ENCODE data around the gene MBNL3. TPM values are rescaled to one million over a fixed set of nuclear protein-coding genes. Genes with fewer than 3 reads are reported as not detected.

MBNL3 gene
- total and polyA plus RNA-seq, 2 donors (not counting 3 experiments of a cell fraction or from before 2014, with no cell fraction given) = 1.8 to 5.6 TPM

GRCh38 chrX:132393485-132393884 is 95.4 kb downstream of the MBNL3 start:
- BruUV-seq (replicated peaks) = no TSS peak
- dilution Hi-C loops (cut with MboI; ENCODE audit: extremely low pct_ligation_motif_present, low sequenced_read_pairs) = no loop called here
- intact Hi-C loops (cut with micrococcal nuclease) = no loop called here
- Histone ChIP-seq H2AFZ (ENCODE audit: low read depth, low read length) (no peak overlapping the region), H3K27ac (ENCODE audit: insufficient read depth, low read depth, low read length) (no peak overlapping the region), H3K9me1 (replicated peaks; ENCODE audit: control insufficient read depth, extremely low read depth, insufficient read depth, low read length) (no peaks in the 10 kb centered on the region), H3K4me2 (ENCODE audit: insufficient read depth, low read length) (no peak overlapping the region), H3K4me1 (ENCODE audit: control insufficient read depth, extremely low read depth, insufficient read depth, low read length) (no peaks in the 10 kb centered on the region), H3K27me3 (ENCODE audit: control insufficient read depth in 2 of 2, insufficient read depth in 2 of 2, low read length in 2 of 2) (no peaks in the 10 kb centered on the region), H4K20me1 (replicated peaks; ENCODE audit: control insufficient read depth, extremely low read depth, insufficient read depth, low read length) (no peaks in the 10 kb centered on the region), H3K9ac (replicated peaks; ENCODE audit: extremely low read depth, insufficient read depth, low read length) (no peak overlapping the region), H3K4me3 (replicated peaks in 1 of 3; ENCODE audit: insufficient read depth in 1 of 3, low read depth in 1 of 3, low read length in 3 of 3) (no peak overlapping the region), H3K9me3 (replicated peaks; ENCODE audit: control insufficient read depth, insufficient read depth, low read length) (no peaks in the 10 kb centered on the region), H3K79me2 (ENCODE audit: control insufficient read depth, insufficient read depth, low read length) (no peaks in the 10 kb centered on the region), H3K36me3 (ENCODE audit: control insufficient read depth in 2 of 2, extremely low read depth in 1 of 2, insufficient read depth in 2 of 2, low read length in 2 of 2) (no peaks in the 10 kb centered on the region)
- no peak for TF ChIP-seq POLR2A (IDR thresholded peaks at IDR 0.05; ENCODE audit: low read depth, low read length)
- TF ChIP-seq GATA2 (IDR thresholded peaks at IDR 0.05; ENCODE audit: insufficient read depth, insufficient read length, low read depth, low read length) = no peak
- TF ChIP-seq POLR2AphosphoS5 (IDR thresholded peaks at IDR 0.05; ENCODE audit: insufficient read depth, low read depth, low read length) = no peak
- FAIRE-seq = no peak
- no peak for DNase-seq (ENCODE audit: low read depth, low spot score)
- POLR2A ChIA-PET = no interaction called here
- CTCF ChIA-PET = no interaction called here

- CTCF ChIA-PET = no interaction called here
- no peak overlapping the region for H3K27ac ChIP-seq (ENCODE audit: insufficient read depth, low read depth, low read length)
- dilution Hi-C loops (cut with MboI; ENCODE audit: extremely low pct_ligation_motif_present, low sequenced_read_pairs) = no loop called here
- no peak overlapping the region for H3K4me3 ChIP-seq (replicated peaks in 1 of 3; ENCODE audit: insufficient read depth in 1 of 3, low read depth in 1 of 3, low read length in 3 of 3)
- H3K9me3 ChIP-seq (replicated peaks; ENCODE audit: control insufficient read depth, insufficient read depth, low read length) = no peaks in the 10 kb centered on the region
- intact Hi-C loops (cut with micrococcal nuclease) = no loop called here
- H3K36me3 ChIP-seq (ENCODE audit: control insufficient read depth in 2 of 2, extremely low read depth in 1 of 2, insufficient read depth in 2 of 2, low read length in 2 of 2) = no peaks in the 10 kb centered on the region
- no peaks in the 10 kb centered on the region for H3K9me1 ChIP-seq (replicated peaks; ENCODE audit: control insufficient read depth, extremely low read depth, insufficient read depth, low read length)
- H3K9ac ChIP-seq (replicated peaks; ENCODE audit: extremely low read depth, insufficient read depth, low read length) = no peak overlapping the region
- H3K4me1 ChIP-seq (ENCODE audit: control insufficient read depth, extremely low read depth, insufficient read depth, low read length) = no peaks in the 10 kb centered on the region
- H4K20me1 ChIP-seq (replicated peaks; ENCODE audit: control insufficient read depth, extremely low read depth, insufficient read depth, low read length) = no peaks in the 10 kb centered on the region
- H3K4me2 ChIP-seq (ENCODE audit: insufficient read depth, low read length) = no peak overlapping the region
- no peak overlapping the region for H2AFZ ChIP-seq (ENCODE audit: low read depth, low read length)
- no peak for DNase-seq (ENCODE audit: low read depth, low spot score)
- no peaks in the 10 kb centered on the region for H3K27me3 ChIP-seq (ENCODE audit: control insufficient read depth in 2 of 2, insufficient read depth in 2 of 2, low read length in 2 of 2)
- POLR2A ChIA-PET = no interaction called here
- TF ChIP-seq GATA2 (IDR thresholded peaks at IDR 0.05; ENCODE audit: insufficient read depth, insufficient read length, low read depth, low read length) (no peak), CTCF (IDR thresholded peaks at IDR 0.05; ENCODE audit: extremely low read depth in 1 of 2, insufficient read depth in 1 of 2, low read depth in 1 of 2, low read length in 2 of 2) (no peak), MYC (IDR thresholded peaks at IDR 0.05; ENCODE audit: low read depth, low read length) (no peak)
- no peaks in the 10 kb centered on the region for H3K79me2 ChIP-seq (ENCODE audit: control insufficient read depth, insufficient read depth, low read length)
- no TSS peak for BruUV-seq (replicated peaks)
- FAIRE-seq = no peak
Measured at GRCh38 chrX:132393085-132393484, 95.8 kb downstream of the MBNL3 start.
